IPS-18c (cell line): ENCODE data around the gene TRIM52.

Experiments used
- H3K4me3 ChIP-seq: 2 replicates; pipeline ENCODE4 v1.7.0; 2013; ENCODE audit warnings: low read depth, mild to moderate bottlenecking, low read length, moderate library complexity; ENCODE audit not compliant: insufficient read depth
- H3K9me3 ChIP-seq: one replicate; pipeline ENCODE4 v1.6.1; 2013; ENCODE audit warnings: mild to moderate bottlenecking, low read length, moderate library complexity; ENCODE audit not compliant: control insufficient read depth, insufficient read depth

The TRIM52 gene

GRCh38 chr5:181261320-181262049, 542 bp upstream of the TRIM52 start:
- peaks cover 6% of the 10 kb centered on the region for H3K9me3 ChIP-seq
- peak overlapping the region; percentile 99 for H3K4me3 ChIP-seq

DNA sequence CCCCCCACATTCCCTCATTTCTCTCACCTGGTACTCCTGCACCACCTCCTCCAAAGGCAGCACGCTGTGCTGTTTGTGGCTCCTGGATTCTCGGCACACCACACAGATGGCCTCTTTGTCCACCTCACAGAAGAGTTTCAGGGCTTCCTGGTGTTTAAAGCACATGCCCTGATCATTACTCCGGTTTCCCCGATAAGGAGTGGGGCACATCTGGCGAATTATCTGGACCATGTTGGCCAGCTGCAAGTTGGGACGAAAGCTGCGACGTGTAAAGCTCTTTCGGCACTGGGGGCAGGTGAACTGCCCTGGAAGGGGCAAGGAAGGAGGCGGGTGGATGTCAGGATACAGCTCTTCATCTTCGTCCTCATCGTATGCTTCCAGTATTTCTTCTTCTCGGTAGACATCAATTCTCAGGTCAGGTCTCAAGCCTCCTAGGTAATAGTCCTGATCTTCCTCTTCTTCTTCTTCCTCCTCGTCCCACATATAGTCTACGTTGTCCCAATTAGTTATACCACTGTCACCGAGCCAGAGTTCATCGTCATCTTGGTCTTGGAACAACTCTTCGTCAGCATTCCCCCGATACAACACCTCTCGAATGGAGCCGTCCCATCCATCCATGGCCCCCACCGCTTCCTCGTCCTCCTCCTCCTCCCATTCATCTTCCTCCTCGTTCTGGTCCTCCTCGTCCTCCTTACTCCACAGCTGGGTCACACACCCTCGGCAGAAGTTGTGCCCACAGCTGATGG, 796 bp downstream of the TRIM52 start:
- H3K4me3 ChIP-seq = peak overlapping the region; percentile 99
- H3K9me3 ChIP-seq = peaks cover 6% of the 10 kb centered on the region

GRCh38 chr5:181259283-181259682, 1.7 kb downstream of the TRIM52 start:
- Histone ChIP-seq H3K9me3 (peaks cover 6% of the 10 kb centered on the region), H3K4me3 (peak overlapping the region; percentile 99)

DNA sequence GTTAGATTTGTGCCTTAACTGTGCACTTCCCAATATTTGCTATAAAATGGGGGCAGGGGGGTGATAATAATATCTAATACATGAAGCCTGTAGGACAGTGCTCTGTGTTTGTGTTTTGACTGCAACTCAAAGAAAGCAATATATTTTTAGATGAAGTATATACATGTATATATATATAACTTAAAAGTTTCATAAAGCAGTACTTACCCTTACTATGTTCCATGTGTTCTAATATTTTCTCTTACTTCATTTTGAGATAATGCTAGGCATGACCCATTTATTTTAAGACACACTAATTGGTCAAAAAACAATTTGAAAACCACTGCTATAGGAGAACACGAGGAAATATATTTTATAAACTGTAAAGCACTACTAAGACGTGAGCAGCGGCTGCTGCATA, 2.4 kb downstream of the TRIM52 start:
- peaks cover 6% of the 10 kb centered on the region for H3K9me3 ChIP-seq
- H3K4me3 ChIP-seq = 0 out of 2 replicates have a peak overlapping the region, but pooled peaks have one; percentile 1

DNA sequence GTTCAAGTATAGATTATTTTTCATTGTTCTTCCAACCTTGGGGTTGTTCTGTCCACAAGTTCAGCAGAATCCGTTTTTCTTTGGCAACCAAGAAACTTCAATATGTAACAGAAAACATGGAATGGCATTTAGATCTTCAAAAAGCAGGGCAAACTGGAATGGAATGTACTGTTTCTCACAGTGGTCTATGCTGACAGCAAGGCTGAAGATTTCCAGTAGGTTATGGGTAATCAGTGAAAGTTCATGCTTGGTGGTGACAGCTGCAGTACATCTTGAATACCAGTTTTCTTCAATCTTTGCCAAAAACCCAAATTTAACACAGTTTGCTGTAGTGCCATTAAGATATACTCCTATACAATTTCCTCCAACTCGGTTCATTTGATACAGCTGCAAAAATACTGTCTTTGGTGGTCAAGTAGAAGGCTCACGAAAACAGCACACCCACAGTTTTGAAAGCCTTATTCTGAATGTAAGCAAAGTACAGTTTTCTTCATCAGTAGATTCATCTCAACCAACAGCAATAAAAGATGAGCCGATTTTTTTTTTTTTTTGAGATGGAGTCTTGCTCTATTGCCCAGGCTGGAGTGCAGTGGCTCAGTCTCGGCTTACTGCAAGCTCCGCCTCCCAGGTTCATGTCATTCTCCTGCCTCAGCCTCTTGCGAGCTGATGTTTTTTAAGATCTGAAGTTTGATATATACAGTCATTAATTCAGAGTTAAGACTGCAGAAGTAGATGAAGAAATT, 4.9 kb downstream of the TRIM52 start:
- H3K9me3 ChIP-seq = no peaks in the 10 kb centered on the region

GRCh38 chr5:181255276-181255675, 5.7 kb downstream of the TRIM52 start:
- H3K9me3 ChIP-seq = no peaks in the 10 kb centered on the region
- H3K4me3 ChIP-seq = no peak overlapping the region

More for the DNA sequence above, 4.9 kb downstream of the TRIM52 start:
- no peak overlapping the region for H3K4me3 ChIP-seq

DNA sequence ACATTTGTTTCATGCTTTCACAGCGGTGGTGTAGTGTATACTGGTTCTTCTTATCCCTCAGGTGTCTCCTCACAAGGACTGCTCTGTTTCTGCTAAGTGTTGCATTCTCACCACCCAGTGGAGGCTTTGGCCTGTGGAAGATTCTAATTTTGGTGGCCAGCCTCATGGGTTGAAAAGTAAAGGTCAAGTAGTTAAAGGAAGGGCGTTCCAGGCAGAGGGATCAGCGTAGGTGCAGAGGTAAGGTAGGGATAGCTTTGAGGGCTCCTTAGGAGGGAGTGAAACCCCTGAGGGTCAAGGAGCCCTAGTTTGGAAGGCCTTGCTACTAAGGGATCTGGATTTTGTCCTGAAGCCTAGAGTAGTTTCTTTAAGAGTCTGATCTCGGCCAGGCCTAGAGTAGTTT, 12.7 kb downstream of the TRIM52 start:
- Histone ChIP-seq H3K9me3 (no peaks in the 10 kb centered on the region), H3K4me3 (peak overlapping the region; percentile 97)

DNA sequence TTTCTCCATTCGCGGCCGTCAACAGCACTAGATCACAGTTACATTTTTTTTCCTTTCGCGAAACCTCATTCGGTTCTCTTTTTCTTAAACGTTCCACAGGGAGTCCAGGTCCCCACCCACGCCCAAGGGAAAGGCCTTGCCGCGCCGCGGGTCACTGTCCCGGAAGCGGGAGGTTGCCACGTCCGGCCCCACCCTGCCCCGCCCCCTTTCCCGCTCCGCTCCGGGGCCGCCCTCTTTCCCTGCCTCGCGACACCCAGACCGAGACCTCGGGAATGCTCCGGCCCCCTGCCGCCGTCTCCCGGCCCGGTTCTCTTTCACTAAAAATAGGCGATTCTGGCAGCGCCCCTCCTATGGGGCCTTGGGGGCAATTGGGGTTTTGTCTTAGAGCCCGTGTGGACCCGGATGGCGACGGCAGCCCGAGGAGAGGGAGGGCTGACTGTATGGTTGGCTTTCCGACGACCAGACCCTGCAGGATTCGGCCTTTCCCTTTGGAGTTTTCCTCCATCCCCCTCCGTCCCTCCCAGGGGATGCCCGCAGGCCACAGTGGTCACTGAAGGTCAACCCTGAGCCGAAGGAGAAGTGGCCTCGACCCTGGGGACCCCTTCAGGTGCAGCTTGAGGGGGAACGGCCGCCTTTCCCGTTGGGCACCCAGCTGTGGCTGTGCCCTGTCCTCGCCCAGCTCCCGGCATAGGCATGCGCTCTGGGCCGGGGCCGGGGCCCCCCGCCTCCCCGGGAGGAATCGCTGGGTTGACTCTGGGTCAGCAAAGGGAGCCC, 14.5 kb downstream of the TRIM52 start:
- no peaks in the 10 kb centered on the region for H3K9me3 ChIP-seq

GRCh38 chr5:181245427-181246275, 15.3 kb downstream of the TRIM52 start:
- Histone ChIP-seq H3K4me3 (peak overlapping the region; percentile 97), H3K9me3 (no peaks in the 10 kb centered on the region)

More for the DNA sequence above, 14.5 kb downstream of the TRIM52 start:
- H3K4me3 ChIP-seq = peak overlapping the region; percentile 97

- no peaks in the 10 kb centered on the region for H3K9me3 ChIP-seq
- H3K4me3 ChIP-seq = peak within 1 kb of the TSS; percentile 98
These were observed 17.2 kb downstream of the TRIM52 start, which contains the start of gene RACK1 for GRCh38 chr5:181243564-181244343. TSS of gene RACK1 (minus strand) at chr5:181243906. CDS start at chr5:181243800, 106 bp downstream.

GRCh38 chr5:181243018-181243563, 17.9 kb downstream of the TRIM52 start:
- Histone ChIP-seq H3K9me3 (no peaks in the 10 kb centered on the region), H3K4me3 (peak overlapping the region; percentile 98)

DNA sequence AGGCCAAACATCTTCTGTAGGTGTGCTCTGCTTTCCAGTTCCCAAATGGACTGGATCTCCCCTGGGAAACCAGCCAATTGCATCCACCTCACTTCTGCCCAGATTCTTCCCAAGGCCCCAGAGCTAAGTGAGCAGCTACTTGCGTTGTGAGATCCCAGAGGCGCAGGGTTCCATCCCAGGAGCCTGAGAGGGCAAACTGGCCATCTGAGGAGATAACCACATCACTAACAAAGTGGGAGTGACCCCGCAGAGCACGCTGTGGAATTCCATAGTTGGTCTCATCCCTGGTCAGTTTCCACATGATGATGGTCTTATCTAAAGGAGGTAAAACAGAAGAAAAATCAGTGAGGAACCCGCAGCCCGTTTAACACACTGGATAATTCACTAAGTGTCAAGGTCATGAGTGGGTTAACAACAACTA, 18.9 kb downstream of the TRIM52 start:
- peak overlapping the region; percentile 98 for H3K4me3 ChIP-seq

GRCh38 chr5:181241393-181241975, 19.5 kb downstream of the TRIM52 start:
- H3K9me3 ChIP-seq = no peaks in the 10 kb centered on the region
- H3K4me3 ChIP-seq = peak overlapping the region; percentile 98

More for the DNA sequence above, 18.9 kb downstream of the TRIM52 start:
- no peaks in the 10 kb centered on the region for H3K9me3 ChIP-seq

DNA sequence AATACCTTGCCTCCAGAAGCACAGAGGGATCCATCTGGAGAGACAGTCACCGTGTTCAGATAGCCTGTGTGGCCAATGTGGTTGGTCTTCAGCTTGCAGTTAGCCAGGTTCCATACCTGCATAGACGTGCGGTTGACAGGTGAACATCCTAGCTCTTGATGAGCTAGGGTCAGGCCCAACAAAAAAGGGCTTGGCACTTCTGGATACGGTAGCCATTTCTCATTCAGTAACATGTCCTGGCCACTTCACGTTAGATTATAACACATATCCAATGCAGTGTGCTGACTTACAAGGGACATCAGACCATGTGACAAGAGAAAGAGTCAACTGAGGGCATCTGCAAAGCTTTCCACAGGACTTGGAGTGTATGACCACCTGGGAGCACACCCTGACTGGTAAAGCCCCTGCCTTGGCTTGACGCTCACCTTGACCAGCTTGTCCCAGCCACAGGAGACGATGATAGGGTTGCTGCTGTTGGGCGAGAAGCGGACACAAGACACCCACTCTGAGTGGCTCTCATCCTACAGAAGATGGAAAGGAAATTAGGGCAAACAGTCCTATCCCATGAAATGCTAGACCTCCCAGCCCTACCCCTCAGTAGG, 21.8 kb downstream of the TRIM52 start:
- Histone ChIP-seq H3K9me3 (no peaks in the 10 kb centered on the region), H3K4me3 (no peak overlapping the region; the same call in 1 of the 2 replicates)
